ENCODE data around the gene LPP.

LPP gene

DNA sequence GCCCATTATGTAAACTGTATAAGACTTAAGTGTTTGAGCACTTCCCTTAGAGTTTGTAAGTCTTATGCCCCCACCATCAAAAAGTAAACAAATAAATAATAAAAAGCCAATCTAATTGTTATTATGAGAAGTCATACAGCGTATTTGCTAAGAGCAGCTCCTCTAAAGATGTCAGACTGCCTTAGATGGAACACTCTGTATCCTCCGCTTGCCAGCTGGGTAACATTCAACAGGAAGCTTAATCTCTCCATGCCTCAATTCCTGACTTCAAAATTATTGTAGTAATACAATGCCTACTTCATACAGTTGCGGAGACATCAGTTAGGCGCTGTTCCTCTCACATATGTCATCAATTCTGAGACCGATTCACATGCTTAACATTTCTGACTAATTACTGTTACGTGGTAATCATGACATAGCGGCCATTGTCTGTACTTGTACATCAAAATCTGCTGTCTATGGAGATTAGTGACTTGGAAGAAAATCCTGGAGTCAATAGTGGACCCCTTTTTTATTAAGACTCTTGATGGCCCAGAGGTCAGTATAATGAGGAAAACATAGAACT lies 417.7 kb downstream of the LPP start:
- Histone ChIP-seq H3K36me3 (ENCODE audit: insufficient read depth, low read length) (no peaks in the 10 kb centered on the region), H3K4me3 (no peak overlapping the region), H3K27ac (peak overlapping the region; percentile 38; the same call in 1 of the 2 replicates), H3K9ac (ENCODE audit: insufficient read length) (no peak overlapping the region), H3K9me3 (ENCODE audit: low read depth, low read length) (no peaks in the 10 kb centered on the region)
- DNase-seq (ENCODE audit: low read depth, low spot score), result no peak
- TF ChIP-seq POLR2AphosphoS5 (IDR thresholded peaks at IDR 0.05; ENCODE audit: borderline replicate concordance, low read depth, low read length) (no peak), FOXP2 (optimal IDR thresholded peaks at IDR 0.05; ENCODE audit: control extremely low read depth, extremely low read length, insufficient read depth) (no peak), EZH2 (IDR thresholded peaks at IDR 0.05) (no peak)

- Histone ChIP-seq H3K9ac (ENCODE audit: insufficient read length) (no peak overlapping the region), H3K4me3 (no peak overlapping the region), H3K36me3 (ENCODE audit: insufficient read depth, low read length) (no peaks in the 10 kb centered on the region), H3K9me3 (ENCODE audit: low read depth, low read length) (no peaks in the 10 kb centered on the region), H3K27ac (peak overlapping the region; percentile 71; the same call in 1 of the 2 replicates)
- TF ChIP-seq EZH2 (IDR thresholded peaks at IDR 0.05), result no peak
- TF ChIP-seq FOXP2 (optimal IDR thresholded peaks at IDR 0.05; ENCODE audit: control extremely low read depth, extremely low read length, insufficient read depth), result no peak
- TF ChIP-seq POLR2AphosphoS5 (IDR thresholded peaks at IDR 0.05; ENCODE audit: borderline replicate concordance, low read depth, low read length), result no peak
- DNase-seq (ENCODE audit: low read depth, low spot score), result no peak
Observed at GRCh38 chr3:188573291-188573940, 419.5 kb downstream of the LPP start.

GRCh38 chr3:188573956-188574355 lies 420.0 kb downstream of the LPP start:
- DNase-seq (ENCODE audit: low read depth, low spot score), result no peak
- Histone ChIP-seq H3K9me3 (ENCODE audit: low read depth, low read length) (no peaks in the 10 kb centered on the region), H3K36me3 (ENCODE audit: insufficient read depth, low read length) (no peaks in the 10 kb centered on the region), H3K27ac (peak overlapping the region; percentile 71; the same call in 1 of the 2 replicates), H3K4me3 (peak overlapping the region; percentile 26; the same call in 1 of the 2 replicates), H3K9ac (ENCODE audit: insufficient read length) (no peak overlapping the region)
- no peak for TF ChIP-seq EZH2 (IDR thresholded peaks at IDR 0.05)
- TF ChIP-seq POLR2AphosphoS5 (IDR thresholded peaks at IDR 0.05; ENCODE audit: borderline replicate concordance, low read depth, low read length), result no peak
- TF ChIP-seq FOXP2 (optimal IDR thresholded peaks at IDR 0.05; ENCODE audit: control extremely low read depth, extremely low read length, insufficient read depth), result no peak

GRCh38 chr3:188574885-188575284 lies 420.9 kb downstream of the LPP start:
- Histone ChIP-seq H3K36me3 (ENCODE audit: insufficient read depth, low read length) (no peaks in the 10 kb centered on the region), H3K9me3 (ENCODE audit: low read depth, low read length) (no peaks in the 10 kb centered on the region), H3K4me3 (no peak overlapping the region; the same call in 1 of the 2 replicates), H3K27ac (peak overlapping the region; percentile 71), H3K9ac (ENCODE audit: insufficient read length) (peak overlapping the region; percentile 1)
- DNase-seq (ENCODE audit: low read depth, low spot score), result no peak
- TF ChIP-seq POLR2AphosphoS5 (IDR thresholded peaks at IDR 0.05; ENCODE audit: borderline replicate concordance, low read depth, low read length) (no peak), EZH2 (IDR thresholded peaks at IDR 0.05) (no peak), FOXP2 (optimal IDR thresholded peaks at IDR 0.05; ENCODE audit: control extremely low read depth, extremely low read length, insufficient read depth) (no peak)

- Histone ChIP-seq H3K9me3 (ENCODE audit: low read depth, low read length) (no peaks in the 10 kb centered on the region), H3K36me3 (ENCODE audit: insufficient read depth, low read length) (no peaks in the 10 kb centered on the region), H3K9ac (ENCODE audit: insufficient read length) (no peak overlapping the region), H3K27ac (peak overlapping the region; percentile 71), H3K4me3 (no peak overlapping the region)
- DNase-seq (ENCODE audit: low read depth, low spot score), result no peak
- TF ChIP-seq POLR2AphosphoS5 (IDR thresholded peaks at IDR 0.05; ENCODE audit: borderline replicate concordance, low read depth, low read length) (no peak), EZH2 (IDR thresholded peaks at IDR 0.05) (no peak), FOXP2 (optimal IDR thresholded peaks at IDR 0.05; ENCODE audit: control extremely low read depth, extremely low read length, insufficient read depth) (no peak)
Observed at GRCh38 chr3:188575501-188575900, 421.5 kb downstream of the LPP start.

- no peak overlapping the region for H3K9ac ChIP-seq (ENCODE audit: insufficient read length)
- H3K9me3 ChIP-seq (ENCODE audit: low read depth, low read length), result no peaks in the 10 kb centered on the region
- H3K27ac ChIP-seq, result peak overlapping the region; percentile 96
- no peak overlapping the region for H3K4me3 ChIP-seq
- no peak for DNase-seq (ENCODE audit: low read depth, low spot score)
- TF ChIP-seq POLR2AphosphoS5 (IDR thresholded peaks at IDR 0.05; ENCODE audit: borderline replicate concordance, low read depth, low read length) (peak; percentile 25; the same call in 1 of the 2 replicates), EZH2 (IDR thresholded peaks at IDR 0.05) (no peak)
- H3K36me3 ChIP-seq (ENCODE audit: insufficient read depth, low read length), result no peaks in the 10 kb centered on the region
Observed at GRCh38 chr3:188577539-188577938, 423.6 kb downstream of the LPP start.

DNA sequence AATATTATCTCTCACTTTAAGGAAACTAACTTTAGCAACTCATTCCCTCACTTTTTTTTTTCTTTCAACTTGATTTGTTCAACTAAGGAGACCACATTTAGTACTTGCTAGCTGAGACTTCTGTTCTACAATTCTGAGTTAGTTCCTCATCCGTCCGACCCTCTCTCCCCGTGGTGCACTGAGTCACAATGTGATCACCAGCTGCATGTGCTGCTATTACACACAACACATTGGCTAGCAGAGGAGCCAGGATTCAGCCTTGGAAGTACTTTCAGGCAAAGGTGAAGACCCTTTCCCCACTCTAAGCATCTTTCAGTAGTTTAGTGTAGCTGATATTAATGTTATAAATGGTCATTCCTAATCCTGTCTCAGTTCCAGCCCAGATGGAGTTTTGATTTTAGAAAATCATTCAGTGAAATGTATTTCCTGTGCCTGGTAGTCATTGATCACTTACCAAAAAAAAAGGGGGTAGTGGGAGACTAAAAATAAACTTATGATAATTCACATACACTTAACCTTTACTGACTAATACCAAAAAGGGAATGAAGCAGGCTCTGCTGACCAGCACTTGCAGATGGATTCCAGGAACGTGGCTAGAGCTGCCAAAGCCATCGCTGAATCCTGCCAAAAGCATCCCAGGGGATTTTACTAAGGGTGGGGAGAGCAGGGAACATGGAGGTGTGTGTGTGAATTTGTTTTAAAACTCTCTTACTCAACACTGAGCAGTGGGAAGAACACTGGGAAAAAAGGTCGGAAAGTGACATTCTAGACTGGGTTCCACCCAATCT lies 424.8 kb downstream of the LPP start:
- peak overlapping the region; percentile 36 for H3K9ac ChIP-seq (ENCODE audit: insufficient read length)
- H3K36me3 ChIP-seq (ENCODE audit: insufficient read depth, low read length), result no peaks in the 10 kb centered on the region
- DNase-seq (ENCODE audit: low read depth, low spot score), result no peak
- no peaks in the 10 kb centered on the region for H3K9me3 ChIP-seq (ENCODE audit: low read depth, low read length)
- no peak for TF ChIP-seq EZH2 (IDR thresholded peaks at IDR 0.05)
- TF ChIP-seq FOXP2 (optimal IDR thresholded peaks at IDR 0.05; ENCODE audit: control extremely low read depth, extremely low read length, insufficient read depth), result no peak
- TF ChIP-seq POLR2AphosphoS5 (IDR thresholded peaks at IDR 0.05; ENCODE audit: borderline replicate concordance, low read depth, low read length), result no peak
- no peak overlapping the region for H3K4me3 ChIP-seq
- peak overlapping the region; percentile 96 for H3K27ac ChIP-seq

GRCh38 chr3:188580223-188580622 lies 426.3 kb downstream of the LPP start:
- no peak overlapping the region for H3K27ac ChIP-seq
- no peaks in the 10 kb centered on the region for H3K36me3 ChIP-seq (ENCODE audit: insufficient read depth, low read length)
- TF ChIP-seq EZH2 (IDR thresholded peaks at IDR 0.05) (no peak), POLR2AphosphoS5 (IDR thresholded peaks at IDR 0.05; ENCODE audit: borderline replicate concordance, low read depth, low read length) (no peak), FOXP2 (optimal IDR thresholded peaks at IDR 0.05; ENCODE audit: control extremely low read depth, extremely low read length, insufficient read depth) (no peak)
- H3K9ac ChIP-seq (ENCODE audit: insufficient read length), result no peak overlapping the region
- no peaks in the 10 kb centered on the region for H3K9me3 ChIP-seq (ENCODE audit: low read depth, low read length)
- H3K4me3 ChIP-seq, result no peak overlapping the region
- no peak for DNase-seq (ENCODE audit: low read depth, low spot score)

Data from SK-N-MC (cell line).